HG02973 (cell line): ENCODE results near the gene RAPH1.
"Not testable (repeated sequence)": the region's sequence is repeated elsewhere in the genome, so short reads cannot be mapped to it uniquely, and the experiment has no call there.

Experiments used
- ATAC-seq: cut with Tn5 transposase; IDR thresholded peaks from one replicate; pipeline ENCODE4 v1.9.1; 2021; ENCODE audit warnings: moderate library complexity; ENCODE audit not compliant: unreplicated experiment

RAPH1 gene

GRCh38 chr2:203376173-203376572, 158.9 kb downstream of the RAPH1 start:
- ATAC-seq = no peak

DNA sequence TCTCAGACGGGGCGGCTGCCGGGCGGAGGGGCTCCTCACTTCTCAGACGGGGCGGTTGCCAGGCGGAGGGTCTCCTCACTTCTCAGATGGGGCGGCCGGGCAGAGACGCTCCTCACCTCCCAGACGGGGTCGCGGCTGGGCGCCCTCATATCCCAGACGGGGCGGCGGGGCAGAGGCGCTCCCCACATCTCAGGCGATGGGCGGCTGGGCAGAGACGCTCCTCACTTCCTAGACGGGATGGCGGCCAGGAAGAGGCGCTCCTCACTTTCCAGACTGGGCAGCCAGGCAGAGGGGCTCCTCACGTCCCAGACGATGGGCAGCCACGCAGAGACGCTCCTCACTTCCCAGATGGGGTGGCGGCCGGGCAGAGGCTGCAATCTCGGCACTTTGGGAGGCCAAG, 162.4 kb downstream of the RAPH1 start:
- not testable (repeated sequence) for ATAC-seq

- no peak for ATAC-seq
These were observed 168.2 kb downstream of the RAPH1 start for GRCh38 chr2:203366639-203367466.

DNA sequence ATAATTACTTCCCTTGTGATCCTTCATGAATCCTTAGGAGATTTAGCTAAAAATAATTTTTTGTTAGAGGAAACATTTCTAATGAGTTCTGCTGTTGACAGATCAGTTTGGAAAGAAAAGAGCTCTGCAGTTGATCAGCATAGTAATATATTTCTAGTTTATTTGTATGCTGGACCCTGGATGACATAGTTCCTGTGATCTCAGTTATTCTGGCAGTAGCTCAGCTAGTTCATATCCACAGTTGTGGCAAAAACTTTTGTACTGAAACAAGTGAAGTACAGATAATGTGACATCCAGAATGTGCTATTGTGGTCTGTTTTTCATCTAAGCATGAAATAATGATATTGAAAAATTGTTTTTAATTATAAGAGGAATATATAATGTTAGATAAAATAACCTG, 173.2 kb downstream of the RAPH1 start:
- no peak for ATAC-seq

DNA sequence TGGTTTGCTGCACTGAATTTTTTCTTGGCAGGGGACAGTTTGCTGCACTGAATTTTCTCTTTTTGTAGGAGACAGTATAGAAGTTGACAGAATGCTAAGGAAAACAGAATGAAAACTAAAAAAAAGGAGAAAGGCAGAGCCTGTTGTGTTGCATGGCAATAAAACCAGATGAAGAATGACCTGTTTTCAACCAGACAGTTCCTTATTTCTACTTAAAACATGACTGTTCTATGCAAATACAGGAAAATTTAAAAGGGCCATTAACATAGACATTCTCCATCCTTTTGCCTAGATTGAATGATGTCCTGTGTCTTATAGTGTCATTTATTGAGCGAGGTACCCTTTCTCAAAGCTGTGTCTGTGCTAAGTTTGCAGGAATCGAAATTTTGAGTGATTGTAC, 173.6 kb downstream of the RAPH1 start:
- ATAC-seq = no peak

DNA sequence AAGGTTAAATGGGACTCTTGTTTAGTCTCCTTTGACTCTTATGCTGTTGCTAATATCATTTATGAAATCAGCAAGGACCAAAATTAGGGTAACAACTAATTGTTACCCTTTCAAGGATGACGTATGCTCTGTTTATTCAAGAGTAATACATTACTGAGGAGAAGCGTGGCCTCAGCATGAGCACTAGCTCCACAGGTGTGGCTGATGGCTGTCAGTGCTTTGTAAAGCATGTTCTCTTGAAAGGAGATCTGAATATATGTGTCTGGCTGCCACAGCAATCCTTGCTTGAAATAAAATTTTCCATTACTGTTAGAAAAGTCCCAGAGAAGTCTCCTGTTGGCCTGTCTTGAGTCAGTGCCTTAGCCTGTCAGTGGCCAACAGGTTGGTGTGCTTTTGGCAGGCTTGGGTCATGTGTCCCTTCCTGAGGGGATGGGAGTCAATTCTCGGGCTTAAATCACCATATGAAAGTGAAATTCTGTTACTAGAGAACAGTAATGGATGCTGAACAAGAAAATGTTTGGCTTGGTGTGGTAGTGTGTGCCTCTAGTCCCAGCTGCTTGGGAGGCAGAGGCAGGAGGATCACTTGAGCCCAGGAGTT, 174.2 kb downstream of the RAPH1 start:
- ATAC-seq = no peak

- ATAC-seq = no peak
These were observed 175.7 kb downstream of the RAPH1 start for GRCh38 chr2:203359450-203359849.

DNA sequence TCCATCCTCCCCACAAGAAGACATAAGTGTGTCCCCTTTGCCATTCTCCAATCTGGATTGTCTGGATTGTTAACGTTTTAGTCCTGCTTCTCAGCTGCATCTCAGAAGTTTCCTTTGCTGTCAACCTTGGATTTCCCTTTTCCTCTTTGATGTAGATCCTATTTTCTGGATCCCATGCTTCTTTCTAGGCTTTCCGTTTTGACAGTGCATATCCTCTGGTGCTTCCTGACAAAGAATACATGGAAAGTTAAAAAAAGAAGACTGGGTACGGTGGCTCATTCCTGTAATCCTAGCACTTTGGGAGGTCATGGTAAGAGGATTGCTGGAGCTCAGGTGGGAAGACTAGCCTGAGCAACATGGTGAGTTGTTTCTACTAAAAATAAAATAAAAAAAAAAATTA, 180.1 kb downstream of the RAPH1 start:
- no peak for ATAC-seq

DNA sequence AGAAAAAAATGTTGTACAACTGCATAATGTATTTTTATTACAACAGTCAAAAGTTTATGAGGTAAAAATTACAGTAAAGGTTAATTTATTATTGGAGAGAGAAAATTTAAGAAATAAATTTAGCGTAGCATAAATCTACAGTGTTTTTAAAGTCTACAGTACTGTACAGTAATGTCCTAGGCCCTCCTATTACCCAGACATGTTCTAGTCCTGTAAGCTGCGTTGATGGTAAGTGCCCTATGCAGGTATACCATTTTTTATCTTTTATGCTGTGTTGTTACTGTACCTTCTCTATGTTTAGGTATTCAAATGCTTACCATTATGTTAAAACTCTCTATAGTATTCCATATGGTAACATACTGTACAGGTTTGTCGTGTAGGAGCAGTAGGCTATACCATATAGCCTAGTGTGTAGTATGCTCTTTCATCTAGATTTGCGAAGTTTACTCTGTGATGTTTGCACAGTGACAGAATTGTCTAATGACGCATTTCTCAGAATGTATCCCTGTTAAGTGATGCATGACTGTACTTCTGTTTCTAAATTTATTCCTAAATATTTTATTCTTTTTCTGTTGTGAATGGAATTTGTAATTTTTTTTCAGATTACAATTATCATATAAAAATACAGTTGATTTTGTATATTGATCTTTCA, 182.4 kb downstream of the RAPH1 start:
- ATAC-seq = no peak

DNA sequence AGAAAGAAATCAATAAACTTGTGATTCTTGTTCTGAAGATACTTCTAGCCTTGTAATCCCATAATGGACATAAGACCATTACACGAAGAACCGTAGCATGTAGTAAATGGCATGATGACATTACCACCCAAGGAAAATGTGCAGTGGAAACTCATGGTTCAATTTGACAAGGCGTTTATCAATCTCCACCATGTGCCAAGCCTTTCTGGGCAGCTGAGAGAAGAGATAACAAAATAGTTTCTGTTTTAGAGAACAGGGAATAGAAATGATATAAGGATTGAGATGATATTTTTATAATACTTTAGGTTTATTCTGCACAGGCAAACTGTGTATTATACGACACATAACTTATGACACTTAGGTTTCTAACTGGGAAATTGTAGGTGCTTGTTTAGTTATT, 187.7 kb downstream of the RAPH1 start:
- no peak for ATAC-seq

DNA sequence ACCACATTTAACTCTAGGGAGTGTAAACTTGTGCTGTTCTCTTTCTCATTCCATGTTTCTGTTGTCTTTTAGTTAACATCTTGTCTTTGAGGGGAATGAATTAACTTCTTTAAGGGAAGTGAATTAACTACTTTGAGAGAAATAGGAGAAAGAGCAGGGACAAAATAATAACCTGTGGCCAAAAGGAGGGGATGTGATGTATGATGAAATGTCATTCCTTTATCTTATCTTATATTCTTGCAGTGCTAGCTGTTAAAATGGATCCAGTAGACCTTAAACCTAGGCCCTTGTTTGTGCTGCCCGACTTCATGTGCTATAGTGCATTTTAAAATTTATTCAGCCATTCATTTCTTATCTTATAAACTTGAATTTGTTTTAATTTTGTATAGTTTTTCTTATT, 188.5 kb downstream of the RAPH1 start:
- no peak for ATAC-seq

DNA sequence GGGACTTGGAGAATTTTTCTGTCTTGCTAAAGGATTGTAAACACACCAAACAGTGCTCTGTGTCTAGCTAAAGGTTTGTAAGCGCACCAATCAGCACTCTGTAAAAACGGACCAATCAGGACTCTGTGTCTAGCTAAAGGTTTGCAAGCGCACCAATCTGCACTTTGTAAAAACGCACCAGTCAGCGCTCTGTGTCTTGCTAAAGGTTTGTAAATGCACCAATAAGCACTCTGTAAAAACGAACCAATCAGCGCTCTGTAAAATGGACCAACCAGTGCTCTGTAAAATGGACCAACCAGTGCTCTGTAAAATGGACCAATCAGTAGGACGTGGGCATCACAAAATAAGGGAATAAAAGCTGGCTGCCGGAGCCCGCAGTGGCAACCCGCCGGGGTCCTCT, 190.4 kb downstream of the RAPH1 start:
- no peak for ATAC-seq
